H9 (cell line): ENCODE results near the gene ADAMTS16. TPM values are rescaled to one million over a fixed set of nuclear protein-coding genes. Genes with fewer than 3 reads are reported as not detected.

Source experiments
- DNase-seq: peaks from one replicate; pipeline ENCODE4 v3.0.0-alpha.2; 2017
- H2AFZ ChIP-seq: one replicate; pipeline ENCODE4 v1.6.1; 2013; ENCODE audit warnings: mild to moderate bottlenecking, low read length, control low read depth, moderate library complexity
- H2AK5ac ChIP-seq: 2 replicates; pipeline ENCODE4 v1.6.1; 2013; ENCODE audit warnings: low read length, control low read depth, mixed read lengths; ENCODE audit not compliant: insufficient read length
- H2BK120ac ChIP-seq: one replicate; pipeline ENCODE4 v1.6.1; 2013; ENCODE audit warnings: low read depth, mild to moderate bottlenecking, low read length, control low read depth, inconsistent platforms; ENCODE audit not compliant: poor library complexity, severe bottlenecking
- H2BK12ac ChIP-seq: 2 replicates; pipeline ENCODE4 v1.6.1; 2013; ENCODE audit warnings: low read length, control low read depth, mixed read lengths, low read depth; ENCODE audit not compliant: insufficient read length
- H2BK15ac ChIP-seq: 2 replicates; pipeline ENCODE4 v1.6.1; 2013; ENCODE audit warnings: low read depth, low read length, control low read depth
- H2BK20ac ChIP-seq: one replicate; pipeline ENCODE4 v1.6.1; 2013; ENCODE audit warnings: low read depth, mild to moderate bottlenecking, low read length, control low read depth, inconsistent platforms; ENCODE audit not compliant: poor library complexity, severe bottlenecking
- H2BK5ac ChIP-seq: 2 replicates; pipeline ENCODE4 v1.6.1; 2013; ENCODE audit warnings: low read length, control low read depth, mixed read lengths; ENCODE audit not compliant: insufficient read length
- H3K14ac ChIP-seq: 2 replicates; pipeline ENCODE4 v1.6.1; 2013; ENCODE audit warnings: low read length, control low read depth; ENCODE audit not compliant: insufficient read depth
- H3K18ac ChIP-seq: 2 replicates; pipeline ENCODE4 v1.6.1; 2013; ENCODE audit warnings: low read depth, mild to moderate bottlenecking, mixed read lengths, low read length, control low read depth; ENCODE audit not compliant: insufficient read length
- H3K23ac ChIP-seq: 2 replicates; pipeline ENCODE4 v1.6.1; 2013; ENCODE audit warnings: low read length, control low read depth, mixed read lengths, low read depth; ENCODE audit not compliant: insufficient read length
- H3K23me2 ChIP-seq: 2 replicates; pipeline ENCODE4 v1.6.1; 2013; ENCODE audit warnings: low read depth, mild to moderate bottlenecking, mixed read lengths, low read length, control low read depth; ENCODE audit not compliant: insufficient read length, poor library complexity, severe bottlenecking
- H3K27ac ChIP-seq: 2 replicates; pipeline ENCODE4 v1.5.1; 2013; ENCODE audit warnings: low read length, control low read depth, mixed read lengths, low read depth; ENCODE audit not compliant: insufficient read length
- H3K27me3 ChIP-seq: 2 replicates; pipeline ENCODE4 v1.6.1; 2013; ENCODE audit warnings: low read length, control low read depth, inconsistent platforms; ENCODE audit not compliant: insufficient read depth
- H3K4ac ChIP-seq: 2 replicates; pipeline ENCODE4 v1.6.1; 2013; ENCODE audit warnings: low read depth, mild to moderate bottlenecking, control low read depth, inconsistent platforms, low read length, moderate library complexity
- H3K4me1 ChIP-seq: 2 replicates; pipeline ENCODE4 v1.6.1; 2013; ENCODE audit warnings: low read length, control low read depth, inconsistent platforms; ENCODE audit not compliant: insufficient read depth
- H3K4me2 ChIP-seq: 2 replicates; pipeline ENCODE4 v1.6.1; 2013; ENCODE audit warnings: low read length, control low read depth, mixed read lengths; ENCODE audit not compliant: insufficient read length, insufficient read depth
- H3K56ac ChIP-seq: 2 replicates; pipeline ENCODE4 v1.6.1; 2013; ENCODE audit warnings: low read depth, mild to moderate bottlenecking, mixed read lengths, low read length, control low read depth; ENCODE audit not compliant: insufficient read length
- H3K79me1 ChIP-seq: 2 replicates; pipeline ENCODE4 v1.6.1; 2013; ENCODE audit warnings: low read depth, mild to moderate bottlenecking, moderate library complexity, low read length, control low read depth, inconsistent platforms; ENCODE audit not compliant: insufficient read depth, poor library complexity, severe bottlenecking
- H3K79me2 ChIP-seq: 2 replicates; pipeline ENCODE4 v1.6.1; 2013; ENCODE audit warnings: low read length, control low read depth, inconsistent platforms; ENCODE audit not compliant: insufficient read depth
- H3K9ac ChIP-seq: 2 replicates; pipeline ENCODE4 v1.6.1; 2013; ENCODE audit warnings: low read length, control low read depth, mixed read lengths; ENCODE audit not compliant: insufficient read length; ENCODE audit errors: extremely low read depth
- H3K9me3 ChIP-seq: one replicate; pipeline ENCODE4 v1.6.1; 2013; ENCODE audit warnings: low read depth, low read length, inconsistent platforms; ENCODE audit not compliant: control insufficient read depth
- H3T11ph ChIP-seq: one replicate; pipeline ENCODE4 v1.6.1; 2013; ENCODE audit warnings: mild to moderate bottlenecking, low read length, control low read depth, inconsistent platforms
- H4K20me1 ChIP-seq: one replicate; pipeline ENCODE4 v1.6.1; 2013; ENCODE audit not compliant: control insufficient read depth, insufficient read length, insufficient read depth
- H4K5ac ChIP-seq: 2 replicates; pipeline ENCODE4 v1.6.1; 2013; ENCODE audit warnings: low read depth, mild to moderate bottlenecking, mixed read lengths, low read length, control low read depth; ENCODE audit not compliant: insufficient read length
- H4K8ac ChIP-seq: replicated peaks from 2 replicates; pipeline ENCODE4 v1.6.1; 2013; ENCODE audit warnings: low read length, control low read depth, mixed read lengths, low read depth; ENCODE audit not compliant: insufficient read length
- H4K91ac ChIP-seq: 2 replicates; pipeline ENCODE4 v1.6.1; 2013; ENCODE audit warnings: low read depth, mild to moderate bottlenecking, moderate library complexity, mixed read lengths, low read length, control low read depth; ENCODE audit not compliant: insufficient read length
- H3K27ac Mint-ChIP-seq, 3 experiments: 2 replicates in 2 of 3; 3 replicates in 1 of 3; pipeline ENCODE4 v1.8.0; 2020 to 2021; ENCODE audit warnings: mixed read lengths in 3 of 3, mild to moderate bottlenecking in 1 of 3, moderate library complexity in 1 of 3
- H3K27me3 Mint-ChIP-seq: 2 replicates; pipeline ENCODE4 v1.8.0; 2021; ENCODE audit warnings: low read depth, mild to moderate bottlenecking, moderate library complexity, mixed read lengths
- H3K36me3 Mint-ChIP-seq, 3 experiments: 2 replicates in 2 of 3; 3 replicates in 1 of 3; pipeline ENCODE4 v1.8.0; 2020 to 2021; ENCODE audit warnings: low read depth in 3 of 3, mixed read lengths in 3 of 3; ENCODE audit not compliant: insufficient read depth in 1 of 3
- H3K4me1 Mint-ChIP-seq, 2 experiments: 2 replicates each; pipeline ENCODE4 v1.8.0; 2020; ENCODE audit warnings: mixed read lengths in 2 of 2
- H3K4me3 Mint-ChIP-seq, 2 experiments: 2 replicates in 1 of 2; 3 replicates in 1 of 2; pipeline ENCODE4 v1.8.0; 2020 to 2021; ENCODE audit warnings: mild to moderate bottlenecking in 2 of 2, mixed read lengths in 2 of 2, moderate library complexity in 1 of 2
- H3K9me3 Mint-ChIP-seq, 2 experiments: 2 replicates in 1 of 2; 3 replicates in 1 of 2; pipeline ENCODE4 v1.8.0; 2020; ENCODE audit warnings: mild to moderate bottlenecking in 2 of 2, mixed read lengths in 2 of 2, moderate library complexity in 1 of 2
- WGBS: extraction: QIAGEN DNeasy Blood & Tissue Kit; methylation state at CpG from one replicate; pipeline ENCODE4 v1.1.7; 2013; ENCODE audit warnings: missing lambda C conversion rate, low lambda C conversion rate, mixed read lengths; ENCODE audit not compliant: insufficient read length; ENCODE audit errors: extremely low coverage; 5-methylcytosine and 5-hydroxymethylcytosine counted together
- total RNA-seq: library from RNA; stranded (reverse); gene quantifications from 2 replicates; pipeline ENCODE4 v1.2.1, GENCODE V29; 2021
- TF ChIP-seq, protein P1 (sequence below): fragments of 200-600 bp; sonication (generic); conservative IDR thresholded peaks from 3 replicates; pipeline ENCODE4 v1.8.0; 2021; ENCODE audit warnings: antibody characterized with exemption, mild to moderate bottlenecking

Gene ADAMTS16
- total RNA-seq, 1 experiment from 2014 or later, result 4.5 TPM

DNA sequence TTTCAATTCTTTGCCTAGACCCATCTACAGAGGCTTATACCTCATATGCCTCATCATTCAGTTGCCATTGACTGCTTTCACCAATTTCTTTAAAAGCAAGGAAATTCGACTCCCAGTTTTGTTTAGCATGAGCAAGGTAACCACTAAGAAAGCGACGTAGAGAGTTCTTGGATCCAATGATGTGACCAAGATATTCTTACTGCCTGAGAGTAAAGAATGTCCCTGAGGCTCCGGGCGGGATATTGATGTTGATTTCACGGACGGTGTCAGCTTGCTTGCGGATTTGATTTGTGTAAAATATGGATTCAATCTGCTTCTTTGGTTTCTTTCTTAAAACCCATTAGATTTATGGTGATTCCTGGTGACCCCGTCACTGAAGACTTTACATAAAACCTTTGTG, 147.3 kb downstream of the ADAMTS16 start:
- Histone ChIP-seq H3K4me1 (peaks cover 2% of the 10 kb centered on the region; the same call in 1 of the 2 replicates), H3K23ac (no peak overlapping the region), H3K79me2 (no peaks in the 10 kb centered on the region), H2AFZ (no peak overlapping the region), H3K4ac (no peak overlapping the region), H3K23me2 (no peaks in the 10 kb centered on the region), H4K5ac (no peak overlapping the region), H2BK12ac (no peak overlapping the region), H2BK120ac (no peak overlapping the region), H3K9ac (no peak overlapping the region), H3K27ac (no peak overlapping the region), H3K27me3 (no peaks in the 10 kb centered on the region), H3K4me2 (no peak overlapping the region), H2AK5ac (no peak overlapping the region), H2BK5ac (no peak overlapping the region), H4K20me1 (no peaks in the 10 kb centered on the region), H2BK20ac (no peak overlapping the region), H3K14ac (no peak overlapping the region), H3T11ph (no peak overlapping the region), H4K91ac (no peak overlapping the region), H3K56ac (no peak overlapping the region), H4K8ac (no peak overlapping the region), H3K18ac (no peak overlapping the region), H3K9me3 (no peaks in the 10 kb centered on the region), H2BK15ac (no peak overlapping the region), H3K79me1 (no peaks in the 10 kb centered on the region)
- no CpG with 5 or more reads among the region's 9 CpGs for WGBS
- Mint-ChIP-seq H3K27ac (no peak overlapping the region), H3K9me3 (peaks cover 2 to 3% of the 10 kb centered on the region in 2 experiments; a peak in 3 of 5 replicates), H3K27me3 (no peaks in the 10 kb centered on the region), H3K36me3 (peaks cover 0 to 7% (median 5%) of the 10 kb centered on the region in 3 experiments; a peak in 4 of 7 replicates), H3K4me1 (peaks cover 12% of the 10 kb centered on the region in 2 experiments), H3K4me3 (no peak overlapping the region)
- TF ChIP-seq, protein P1, sequence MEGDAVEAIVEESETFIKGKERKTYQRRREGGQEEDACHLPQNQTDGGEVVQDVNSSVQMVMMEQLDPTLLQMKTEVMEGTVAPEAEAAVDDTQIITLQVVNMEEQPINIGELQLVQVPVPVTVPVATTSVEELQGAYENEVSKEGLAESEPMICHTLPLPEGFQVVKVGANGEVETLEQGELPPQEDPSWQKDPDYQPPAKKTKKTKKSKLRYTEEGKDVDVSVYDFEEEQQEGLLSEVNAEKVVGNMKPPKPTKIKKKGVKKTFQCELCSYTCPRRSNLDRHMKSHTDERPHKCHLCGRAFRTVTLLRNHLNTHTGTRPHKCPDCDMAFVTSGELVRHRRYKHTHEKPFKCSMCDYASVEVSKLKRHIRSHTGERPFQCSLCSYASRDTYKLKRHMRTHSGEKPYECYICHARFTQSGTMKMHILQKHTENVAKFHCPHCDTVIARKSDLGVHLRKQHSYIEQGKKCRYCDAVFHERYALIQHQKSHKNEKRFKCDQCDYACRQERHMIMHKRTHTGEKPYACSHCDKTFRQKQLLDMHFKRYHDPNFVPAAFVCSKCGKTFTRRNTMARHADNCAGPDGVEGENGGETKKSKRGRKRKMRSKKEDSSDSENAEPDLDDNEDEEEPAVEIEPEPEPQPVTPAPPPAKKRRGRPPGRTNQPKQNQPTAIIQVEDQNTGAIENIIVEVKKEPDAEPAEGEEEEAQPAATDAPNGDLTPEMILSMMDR, result no peak
- DNase-seq, result no peak
